Fibroblast of mammary gland (primary cell): ENCODE results near the gene FAM72B.
"Not testable (repeated sequence)": the region's sequence is repeated elsewhere in the genome, so short reads cannot be mapped to it uniquely, and the experiment has no call there.

Experiments
- DNase-seq: peaks from one replicate; pipeline ENCODE4 v3.0.0-alpha.2; 2010; ENCODE audit warnings: low read depth
- H3K4me3 ChIP-seq: 2 replicates; pipeline ENCODE4 v1.5.1; 2011; ENCODE audit warnings: low read depth, mild to moderate bottlenecking, low read length, moderate library complexity; ENCODE audit not compliant: control insufficient read depth

The FAM72B gene

GRCh38 chr1:121184290-121185127 lies at the start of gene FAM72B, which contains the start of gene SRGAP2C:
TSS of gene FAM72B (minus strand) at chr1:121184340. CDS start at chr1:121183489, 851 bp downstream.
TSS of gene SRGAP2C (plus strand) at chr1:121184975. CDS start at chr1:121187447, 2,472 bp downstream.
- peak within 1 kb of the TSS; percentile 42 for H3K4me3 ChIP-seq
- peak; percentile 99 for DNase-seq

GRCh38 chr1:121232445-121233125 lies 48.4 kb upstream of the FAM72B start:
- not testable (repeated sequence) for H3K4me3 ChIP-seq, DNase-seq

- not testable (repeated sequence) for DNase-seq, H3K4me3 ChIP-seq
Observed at GRCh38 chr1:121230636-121231035, 46.5 kb upstream of the FAM72B start.

- not testable (repeated sequence) for DNase-seq, H3K4me3 ChIP-seq
Observed at GRCh38 chr1:121227544-121228330, 43.6 kb upstream of the FAM72B start.

- not testable (repeated sequence) for H3K4me3 ChIP-seq, DNase-seq
Observed at GRCh38 chr1:121226925-121227324, 42.8 kb upstream of the FAM72B start.

GRCh38 chr1:121226295-121226904 lies 42.3 kb upstream of the FAM72B start:
- H3K4me3 ChIP-seq, DNase-seq: not testable (repeated sequence)

GRCh38 chr1:121224714-121225113 lies 40.6 kb upstream of the FAM72B start:
- not testable (repeated sequence) for H3K4me3 ChIP-seq, DNase-seq

- not testable (repeated sequence) for DNase-seq, H3K4me3 ChIP-seq
Observed at GRCh38 chr1:121221770-121222169, 37.6 kb upstream of the FAM72B start.

GRCh38 chr1:121216676-121217075 lies 32.5 kb upstream of the FAM72B start:
- not testable (repeated sequence) for DNase-seq, H3K4me3 ChIP-seq

- H3K4me3 ChIP-seq = not testable (repeated sequence)
Observed at GRCh38 chr1:121215699-121216417, 31.7 kb upstream of the FAM72B start.

GRCh38 chr1:121214544-121215156 lies 30.5 kb upstream of the FAM72B start:
- not testable (repeated sequence) for H3K4me3 ChIP-seq, DNase-seq

More at GRCh38 chr1:121215699-121216417, 31.7 kb upstream of the FAM72B start:
- not testable (repeated sequence) for DNase-seq

- not testable (repeated sequence) for DNase-seq
Observed at GRCh38 chr1:121213491-121213890, 29.4 kb upstream of the FAM72B start.

GRCh38 chr1:121210778-121211177 lies 26.6 kb upstream of the FAM72B start:
- H3K4me3 ChIP-seq, DNase-seq: not testable (repeated sequence)

More at GRCh38 chr1:121213491-121213890, 29.4 kb upstream of the FAM72B start:
- not testable (repeated sequence) for H3K4me3 ChIP-seq

- H3K4me3 ChIP-seq, DNase-seq: not testable (repeated sequence)
Observed at GRCh38 chr1:121208375-121208774, 24.2 kb upstream of the FAM72B start.

- not testable (repeated sequence) for DNase-seq, H3K4me3 ChIP-seq
Observed at GRCh38 chr1:121207328-121207727, 23.2 kb upstream of the FAM72B start.

- H3K4me3 ChIP-seq = not testable (repeated sequence)
- peak; percentile 4 for DNase-seq
Observed at GRCh38 chr1:121205786-121206711, 21.9 kb upstream of the FAM72B start.
